Measurements from ENCODE around the gene PSMF1. TPM values are rescaled to one million over a fixed set of nuclear protein-coding genes. Genes with fewer than 3 reads are reported as not detected.

PSMF1 gene
- total and polyA plus RNA-seq, 2 of the 4 experiments (the other 2 are of a cell fraction) = 93.6 to 109 TPM

DNA sequence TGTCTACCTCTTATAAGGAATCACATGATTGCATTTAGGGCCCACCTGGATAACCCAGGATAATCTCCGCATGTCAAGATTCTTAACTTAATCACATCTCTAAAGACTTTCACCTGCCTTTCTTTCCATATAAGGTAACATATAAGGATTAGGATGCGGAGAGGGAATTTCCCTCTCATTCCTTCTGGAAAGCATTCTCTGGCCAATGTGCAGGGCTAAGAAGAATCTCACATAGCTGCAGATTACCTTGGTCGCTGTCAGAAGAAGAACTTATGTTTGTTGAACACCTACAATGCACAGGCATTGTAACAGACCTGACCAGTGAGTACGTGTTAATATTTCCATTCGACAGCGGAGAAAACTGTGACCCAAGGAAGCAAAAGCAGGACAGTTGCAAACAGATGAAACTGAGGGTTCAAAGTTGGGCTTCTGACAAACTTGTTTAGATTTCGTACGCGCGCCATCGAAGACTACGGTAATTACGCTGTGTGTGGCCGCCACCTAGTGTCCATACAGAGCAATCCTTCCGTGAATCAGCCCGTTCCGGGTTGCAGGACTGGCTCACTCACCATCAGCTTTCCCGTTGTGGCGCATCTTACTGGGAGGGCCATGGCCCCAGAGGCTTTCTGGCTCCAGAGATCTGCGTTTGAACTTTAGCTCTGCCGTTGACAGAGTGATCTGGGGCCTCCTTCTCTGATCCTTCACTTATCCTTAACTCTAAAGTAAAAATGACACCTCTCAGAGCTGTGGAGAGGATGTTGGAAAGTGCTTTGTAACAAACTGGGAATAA lies 94.4 kb downstream of the PSMF1 start:
- H2BK20ac ChIP-seq (ENCODE audit: low read depth, low read length) = no peak overlapping the region
- H2AK5ac ChIP-seq (ENCODE audit: low read depth, low read length) = no peak overlapping the region
- H4K91ac ChIP-seq (ENCODE audit: insufficient read depth, low read depth, low read length) = no peak overlapping the region
- no peak overlapping the region for H3K4me3 ChIP-seq (ENCODE audit: insufficient read depth, low read depth, low read length)
- H3K4me2 ChIP-seq (ENCODE audit: low read depth, low read length) = peak overlapping the region; percentile 71; the same call in 1 of the 2 replicates
- no peak overlapping the region for H4K5ac ChIP-seq (ENCODE audit: low read depth, low read length)
- H3K23ac ChIP-seq (ENCODE audit: low read depth, low read length) = no peak overlapping the region
- H3K36me3 ChIP-seq (ENCODE audit: control insufficient read depth, insufficient read depth, low read length) = no peaks in the 10 kb centered on the region
- H3K27me3 ChIP-seq (ENCODE audit: control insufficient read depth, insufficient read depth, low read length) = peaks cover 29% of the 10 kb centered on the region
- no peak overlapping the region for H2BK15ac ChIP-seq (ENCODE audit: low read depth, low read length)
- no peak overlapping the region for H3K56ac ChIP-seq (ENCODE audit: extremely low read depth, insufficient read depth, low read length)
- intact Hi-C loops (cut with micrococcal nuclease) = loop anchor here (5.0 to 10.0 kb wide), 3 partner anchors 106 to 256 kb away; partner anchors contain the start of gene FKBP1A
- no peak overlapping the region for H3K9ac ChIP-seq (ENCODE audit: low read depth, low read length)
- DNase-seq (peak; percentile 72), ATAC-seq (ENCODE audit: low read depth) (peak; percentile 99)
- TF ChIP-seq CTCF (conservative IDR thresholded peaks at IDR 0.05; ENCODE audit: low read depth, low read length) (peak; percentile 77), RAD21 (IDR thresholded peaks at IDR 0.05; ENCODE audit: low read length) (peak; percentile 71), SMC3 (IDR thresholded peaks at IDR 0.05; ENCODE audit: low read depth, low read length) (peak; percentile 54), RFX5 (IDR thresholded peaks at IDR 0.05; ENCODE audit: low read depth, low read length) (no peak), MAFK (IDR thresholded peaks at IDR 0.05; ENCODE audit: low read depth, low read length) (no peak), BHLHE40 (IDR thresholded peaks at IDR 0.05; ENCODE audit: low read depth, low read length) (no peak)
- H3K9me3 ChIP-seq (ENCODE audit: control insufficient read depth, insufficient read depth, low read length) = no peaks in the 10 kb centered on the region
- ChIA-PET CTCF (interaction anchor here (0.6 to 0.9 kb wide), 6 partner anchors 11 to 273 kb away, joined by 3 to 7 read pairs (median 4); partner anchors contain the start of gene NSFL1C), POLR2A (ENCODE audit: unreplicated experiment) (no interaction called here)
- no peak overlapping the region for H3K18ac ChIP-seq (ENCODE audit: low read depth, low read length)
- no peaks in the 10 kb centered on the region for H3K79me1 ChIP-seq (ENCODE audit: low read depth in 1 of 2, low read length in 2 of 2)
- no peak overlapping the region for H2AK9ac ChIP-seq (replicated peaks; ENCODE audit: low read depth, low read length, poor library complexity)
- no peaks in the 10 kb centered on the region for H4K20me1 ChIP-seq (ENCODE audit: insufficient read depth, low read length)
- in situ Hi-C loops (cut with MboI; ENCODE audit: low sequenced_read_pairs) = loop anchor here (10.0 kb wide), 1 partner anchor 398 kb away; no protein-coding TSS in a partner anchor
- no peak overlapping the region for H3K14ac ChIP-seq (replicated peaks; ENCODE audit: low read depth, low read length)
- no peak overlapping the region for H3K27ac ChIP-seq (ENCODE audit: insufficient read depth, low read length)
- no peak overlapping the region for H2BK120ac ChIP-seq (ENCODE audit: low read depth, low read length)
- H2AFZ ChIP-seq (replicated peaks; ENCODE audit: low read length, poor library complexity) = peak overlapping the region; percentile 84
- dilution Hi-C loops (cut with HindIII; ENCODE audit: low sequenced_read_pairs, unreplicated experiment) = no loop called here
- 0% methylated on average over 16 of the region's 21 CpGs; no CpG with 5 or more reads in 1 of the 2 experiments for WGBS, 2 experiments (ENCODE audit: extremely low coverage in 2 of 2, insufficient read length in 1 of 2)
- BruUV-seq (replicated peaks) = no TSS peak
- H2BK5ac ChIP-seq (ENCODE audit: low read depth, low read length, poor library complexity, severe bottlenecking) = no peak overlapping the region
- no peaks in the 10 kb centered on the region for H3K4me1 ChIP-seq (ENCODE audit: control insufficient read depth, insufficient read depth, low read length)
- no peak overlapping the region for H3K4ac ChIP-seq (ENCODE audit: low read depth, low read length)
- H4K8ac ChIP-seq (ENCODE audit: low read depth in 2 of 2, low read length in 2 of 2) = no peak overlapping the region
- H3K9me1 ChIP-seq (ENCODE audit: insufficient read depth, low read length) = no peaks in the 10 kb centered on the region

Measured in IMR-90 (cell line).